ENCODE measurements around the gene INTS11. TPM values are rescaled to one million over a fixed set of nuclear protein-coding genes. Genes with fewer than 3 reads are reported as not detected.

INTS11 gene
- total and polyA plus RNA-seq, 9 of the 15 experiments (the other 6 are each of a cell fraction or from before 2014, with no cell fraction given) = 3.6 to 183 (median 110) TPM

DNA sequence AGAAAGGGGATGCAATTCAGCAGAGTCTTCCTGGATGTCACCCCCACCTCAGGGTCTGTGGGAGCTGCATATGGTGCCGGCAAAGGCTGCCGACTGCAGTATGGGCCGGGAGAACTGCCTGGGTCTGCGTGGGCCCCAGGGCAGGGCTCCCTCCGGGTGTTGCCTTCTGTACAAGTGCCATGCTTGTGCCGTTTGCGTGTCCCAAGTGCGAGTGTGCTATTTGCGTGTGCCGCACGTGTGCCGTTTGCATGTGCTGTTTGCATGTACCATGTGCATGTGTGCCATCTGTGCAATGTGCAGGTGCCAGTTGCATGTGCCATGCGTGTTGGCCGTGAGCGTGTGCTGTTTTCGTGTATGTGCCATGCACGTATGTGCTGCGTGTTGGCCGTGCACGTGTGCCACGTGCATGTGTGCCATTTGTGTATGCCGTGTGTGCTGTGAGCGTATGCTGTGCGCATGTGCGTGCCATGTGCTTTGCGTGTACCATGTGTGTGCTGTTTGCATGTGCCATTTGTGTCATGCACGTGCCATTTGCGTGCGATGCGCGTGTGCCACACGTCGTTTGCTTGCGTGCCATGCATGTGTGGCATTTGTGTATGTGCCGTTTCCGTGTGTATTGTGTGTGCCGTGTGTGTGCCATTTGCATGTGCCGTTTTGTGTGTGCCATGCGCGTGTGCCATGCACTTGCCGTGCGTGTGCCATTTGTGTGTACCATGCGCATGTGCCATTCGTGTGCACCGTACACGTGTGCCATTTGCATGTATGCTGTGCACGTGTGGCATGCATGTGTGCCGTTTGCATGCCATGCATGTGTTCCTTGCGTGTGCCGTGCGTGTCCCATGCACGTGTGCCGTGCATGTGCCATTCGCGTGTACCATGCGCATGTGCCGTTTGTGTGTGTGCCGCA is 5.1 kb upstream of the INTS11 start (continued):
- TF ChIP-seq, protein P1, sequence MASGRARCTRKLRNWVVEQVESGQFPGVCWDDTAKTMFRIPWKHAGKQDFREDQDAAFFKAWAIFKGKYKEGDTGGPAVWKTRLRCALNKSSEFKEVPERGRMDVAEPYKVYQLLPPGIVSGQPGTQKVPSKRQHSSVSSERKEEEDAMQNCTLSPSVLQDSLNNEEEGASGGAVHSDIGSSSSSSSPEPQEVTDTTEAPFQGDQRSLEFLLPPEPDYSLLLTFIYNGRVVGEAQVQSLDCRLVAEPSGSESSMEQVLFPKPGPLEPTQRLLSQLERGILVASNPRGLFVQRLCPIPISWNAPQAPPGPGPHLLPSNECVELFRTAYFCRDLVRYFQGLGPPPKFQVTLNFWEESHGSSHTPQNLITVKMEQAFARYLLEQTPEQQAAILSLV (tag; IDR thresholded peaks at IDR 0.05) = no peak
- TF ChIP-seq CCAR2 (IDR thresholded peaks at IDR 0.05; ENCODE audit: low read depth, low read length) = no peak
- TF ChIP-seq NUFIP1 (IDR thresholded peaks at IDR 0.05; ENCODE audit: partially characterized antibody) = no peak
- TF ChIP-seq SRSF9 (IDR thresholded peaks at IDR 0.05; ENCODE audit: borderline replicate concordance, low read depth, low read length) = no peak
- no peak for TF ChIP-seq NFXL1 (CRISPR knock-in tag; IDR thresholded peaks at IDR 0.05)
- TF ChIP-seq, protein P2, sequence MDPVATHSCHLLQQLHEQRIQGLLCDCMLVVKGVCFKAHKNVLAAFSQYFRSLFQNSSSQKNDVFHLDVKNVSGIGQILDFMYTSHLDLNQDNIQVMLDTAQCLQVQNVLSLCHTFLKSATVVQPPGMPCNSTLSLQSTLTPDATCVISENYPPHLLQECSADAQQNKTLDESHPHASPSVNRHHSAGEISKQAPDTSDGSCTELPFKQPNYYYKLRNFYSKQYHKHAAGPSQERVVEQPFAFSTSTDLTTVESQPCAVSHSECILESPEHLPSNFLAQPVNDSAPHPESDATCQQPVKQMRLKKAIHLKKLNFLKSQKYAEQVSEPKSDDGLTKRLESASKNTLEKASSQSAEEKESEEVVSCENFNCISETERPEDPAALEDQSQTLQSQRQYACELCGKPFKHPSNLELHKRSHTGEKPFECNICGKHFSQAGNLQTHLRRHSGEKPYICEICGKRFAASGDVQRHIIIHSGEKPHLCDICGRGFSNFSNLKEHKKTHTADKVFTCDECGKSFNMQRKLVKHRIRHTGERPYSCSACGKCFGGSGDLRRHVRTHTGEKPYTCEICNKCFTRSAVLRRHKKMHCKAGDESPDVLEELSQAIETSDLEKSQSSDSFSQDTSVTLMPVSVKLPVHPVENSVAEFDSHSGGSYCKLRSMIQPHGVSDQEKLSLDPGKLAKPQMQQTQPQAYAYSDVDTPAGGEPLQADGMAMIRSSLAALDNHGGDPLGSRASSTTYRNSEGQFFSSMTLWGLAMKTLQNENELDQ (CRISPR knock-in tag; IDR thresholded peaks at IDR 0.05; ENCODE audit: borderline replicate concordance) = no peak
- TF ChIP-seq, protein P3, sequence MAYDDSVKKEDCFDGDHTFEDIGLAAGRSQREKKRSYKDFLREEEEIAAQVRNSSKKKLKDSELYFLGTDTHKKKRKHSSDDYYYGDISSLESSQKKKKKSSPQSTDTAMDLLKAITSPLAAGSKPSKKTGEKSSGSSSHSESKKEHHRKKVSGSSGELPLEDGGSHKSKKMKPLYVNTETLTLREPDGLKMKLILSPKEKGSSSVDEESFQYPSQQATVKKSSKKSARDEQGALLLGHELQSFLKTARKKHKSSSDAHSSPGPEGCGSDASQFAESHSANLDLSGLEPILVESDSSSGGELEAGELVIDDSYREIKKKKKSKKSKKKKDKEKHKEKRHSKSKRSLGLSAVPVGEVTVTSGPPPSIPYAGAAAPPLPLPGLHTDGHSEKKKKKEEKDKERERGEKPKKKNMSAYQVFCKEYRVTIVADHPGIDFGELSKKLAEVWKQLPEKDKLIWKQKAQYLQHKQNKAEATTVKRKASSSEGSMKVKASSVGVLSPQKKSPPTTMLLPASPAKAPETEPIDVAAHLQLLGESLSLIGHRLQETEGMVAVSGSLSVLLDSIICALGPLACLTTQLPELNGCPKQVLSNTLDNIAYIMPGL (CRISPR knock-in tag; IDR thresholded peaks at IDR 0.05) = no peak
- peak; percentile 51; the same call in 1 of the 2 replicates for TF ChIP-seq STAT5A (IDR thresholded peaks at IDR 0.05; ENCODE audit: borderline replicate concordance, low read length)
- TF ChIP-seq BCL6 (CRISPR knock-in tag; IDR thresholded peaks at IDR 0.05) = no peak
- TF ChIP-seq SAP30 (IDR thresholded peaks at IDR 0.05; ENCODE audit: borderline replicate concordance, insufficient read depth, low read depth, low read length, poor library complexity, severe bottlenecking) = no peak
- no peak for TF ChIP-seq HDAC6 (IDR thresholded peaks at IDR 0.05; ENCODE audit: low read depth, low read length)
- no peak for TF ChIP-seq CREM (IDR thresholded peaks at IDR 0.05; ENCODE audit: low read depth)
- TF ChIP-seq, protein P4, sequence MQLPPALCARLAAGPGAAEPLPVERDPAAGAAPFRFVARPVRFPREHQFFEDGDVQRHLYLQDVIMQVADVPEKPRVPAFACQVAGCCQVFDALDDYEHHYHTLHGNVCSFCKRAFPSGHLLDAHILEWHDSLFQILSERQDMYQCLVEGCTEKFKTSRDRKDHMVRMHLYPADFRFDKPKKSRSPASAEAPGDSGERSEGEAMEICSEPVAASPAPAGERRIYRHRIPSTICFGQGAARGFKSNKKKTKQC (CRISPR knock-in tag; IDR thresholded peaks at IDR 0.05) = 0 out of 2 replicates have a peak, but pooled peaks have one; percentile 41
- TF ChIP-seq ZNF41 (CRISPR knock-in tag; conservative IDR thresholded peaks at IDR 0.05) = no peak
- TF ChIP-seq HMG20A (CRISPR knock-in tag; conservative IDR thresholded peaks at IDR 0.05) = no peak
- peak; percentile 89 for TF ChIP-seq RBM22 (IDR thresholded peaks at IDR 0.05; ENCODE audit: low read depth, low read length, poor library complexity, severe bottlenecking)
- TF ChIP-seq CBX1 (IDR thresholded peaks at IDR 0.05; ENCODE audit: low read depth) = no peak
- TF ChIP-seq, protein P5, sequence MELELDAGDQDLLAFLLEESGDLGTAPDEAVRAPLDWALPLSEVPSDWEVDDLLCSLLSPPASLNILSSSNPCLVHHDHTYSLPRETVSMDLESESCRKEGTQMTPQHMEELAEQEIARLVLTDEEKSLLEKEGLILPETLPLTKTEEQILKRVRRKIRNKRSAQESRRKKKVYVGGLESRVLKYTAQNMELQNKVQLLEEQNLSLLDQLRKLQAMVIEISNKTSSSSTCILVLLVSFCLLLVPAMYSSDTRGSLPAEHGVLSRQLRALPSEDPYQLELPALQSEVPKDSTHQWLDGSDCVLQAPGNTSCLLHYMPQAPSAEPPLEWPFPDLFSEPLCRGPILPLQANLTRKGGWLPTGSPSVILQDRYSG (tag; conservative IDR thresholded peaks at IDR 0.05; ENCODE audit: low read depth) = no peak

Data from K562 (cell line).